Activated CD8-positive, alpha-beta memory T cell treated with anti-CD3 and anti-CD28 coated beads, Interleukin-2, amount 10 ng/mL, durations not matched to agents 7 days and 5 days (primary cell): Measurements from ENCODE around the gene FHOD1. TPM values are rescaled to one million over a fixed set of nuclear protein-coding genes. Genes with fewer than 3 reads are reported as not detected.

Experiments
- ATAC-seq: fragments of 150-1000 bp; cut with Tn5 transposase; one replicate; pipeline ENCODE4 v1.10.0; 2021; ENCODE audit warnings: moderate library complexity
- CTCF ChIA-PET: fragments of 350-600 bp; sonication (Branson Sonifier 250); formaldehyde crosslinking; loops from one replicate; lab custom pipeline; 2021; ENCODE audit warnings: antibody characterized with exemption; lab: Charles Lee
- DNase-seq: peaks from one replicate; pipeline ENCODE4 v3.0.0-alpha.2; 2020
- H3K27ac Mint-ChIP-seq: one replicate; pipeline ENCODE4 v1.8.0; 2021; ENCODE audit warnings: mild to moderate bottlenecking, mixed read lengths
- H3K27me3 Mint-ChIP-seq: one replicate; pipeline ENCODE4 v1.8.0; 2021; ENCODE audit warnings: mixed read lengths
- H3K36me3 Mint-ChIP-seq: one replicate; pipeline ENCODE4 v1.8.0; 2021; ENCODE audit warnings: mild to moderate bottlenecking, mixed read lengths
- H3K4me1 Mint-ChIP-seq: one replicate; pipeline ENCODE4 v1.8.0; 2021; ENCODE audit warnings: mixed read lengths
- H3K4me3 Mint-ChIP-seq: one replicate; pipeline ENCODE4 v1.8.0; 2021; ENCODE audit warnings: mild to moderate bottlenecking, moderate library complexity, mixed read lengths
- H3K9me3 Mint-ChIP-seq: one replicate; pipeline ENCODE4 v1.8.0; 2022; ENCODE audit warnings: low read depth, mixed read lengths
- total RNA-seq, 2 experiments: library from RNA; stranded (reverse); gene quantifications; one replicate each; pipeline ENCODE4 v1.2.3, GENCODE V29; 2021

FHOD1 gene
- total RNA-seq, 2 experiments from 2014 or later, result 101 to 111 TPM

- Mint-ChIP-seq H3K9me3 (no peaks in the 10 kb centered on the region), H3K27me3 (no peaks in the 10 kb centered on the region), H3K36me3 (peaks cover 14% of the 10 kb centered on the region), H3K27ac (no peak overlapping the region), H3K4me3 (no peak overlapping the region), H3K4me1 (no peaks in the 10 kb centered on the region)
- ATAC-seq (no peak), DNase-seq (no peak)
- CTCF ChIA-PET, result interaction anchor here (1.2 kb wide), 1 partner anchor 9 kb away, joined by 3 read pairs; no protein-coding TSS in a partner anchor
Measured at GRCh38 chr16:67202426-67202825, 44.9 kb downstream of the FHOD1 start.

- H3K4me3 Mint-ChIP-seq, result no peak overlapping the region
- H3K27me3 Mint-ChIP-seq, result no peaks in the 10 kb centered on the region
- no peak for ATAC-seq
- H3K36me3 Mint-ChIP-seq, result peaks cover 19% of the 10 kb centered on the region
- DNase-seq, result no peak
- H3K4me1 Mint-ChIP-seq, result peaks cover 4% of the 10 kb centered on the region
- CTCF ChIA-PET, result no interaction called here
- H3K27ac Mint-ChIP-seq, result no peak overlapping the region
- no peaks in the 10 kb centered on the region for H3K9me3 Mint-ChIP-seq
Measured at GRCh38 chr16:67201411-67202345, 45.6 kb downstream of the FHOD1 start.

- Mint-ChIP-seq H3K36me3 (peaks cover 29% of the 10 kb centered on the region), H3K4me1 (peaks cover 15% of the 10 kb centered on the region), H3K4me3 (no peak overlapping the region), H3K9me3 (no peaks in the 10 kb centered on the region), H3K27ac (no peak overlapping the region), H3K27me3 (no peaks in the 10 kb centered on the region)
- CTCF ChIA-PET, result no interaction called here
- ATAC-seq, result no peak
- no peak for DNase-seq
Measured at GRCh38 chr16:67200491-67200890, 46.8 kb downstream of the FHOD1 start.

- H3K4me3 Mint-ChIP-seq, result no peak overlapping the region
- peaks cover 35% of the 10 kb centered on the region for H3K36me3 Mint-ChIP-seq
Measured at GRCh38 chr16:67199808-67200198, 47.5 kb downstream of the FHOD1 start.

GRCh38 chr16:67199011-67199807 lies 48.1 kb downstream of the FHOD1 start, which contains the start of gene ELMO3:
Gene ELMO3 (plus strand): TSS chr16:67199131. CDS start chr16:67199327, 196 bp downstream.
- DNase-seq (no peak), ATAC-seq (no peak)
- Mint-ChIP-seq H3K4me1 (peaks cover 26% of the 10 kb centered on the region), H3K27me3 (no peaks in the 10 kb centered on the region), H3K27ac (no peak within 1 kb of the TSS), H3K4me3 (no peak within 1 kb of the TSS), H3K9me3 (no peaks in the 10 kb centered on the region), H3K36me3 (peaks cover 39% of the 10 kb centered on the region)
- CTCF ChIA-PET, result interaction anchor here (1.0 to 3.2 kb wide), 5 partner anchors 9 to 246 kb away, joined by 4 to 19 read pairs (median 6); partner anchors contain the start of genes FHOD1 and TMEM208

More at GRCh38 chr16:67199808-67200198, 47.5 kb downstream of the FHOD1 start:
- H3K4me1 Mint-ChIP-seq, result peaks cover 20% of the 10 kb centered on the region
- ATAC-seq (no peak), DNase-seq (no peak)
- H3K27me3 Mint-ChIP-seq, result no peaks in the 10 kb centered on the region
- CTCF ChIA-PET, result interaction anchor here (2.7 kb wide), 1 partner anchor 9 kb away, joined by 9 read pairs; no protein-coding TSS in a partner anchor
- H3K9me3 Mint-ChIP-seq, result no peaks in the 10 kb centered on the region
- H3K27ac Mint-ChIP-seq, result no peak overlapping the region

- Mint-ChIP-seq H3K9me3 (no peaks in the 10 kb centered on the region), H3K36me3 (peaks cover 44% of the 10 kb centered on the region), H3K27ac (no peak overlapping the region), H3K27me3 (no peaks in the 10 kb centered on the region), H3K4me3 (no peak overlapping the region), H3K4me1 (peaks cover 36% of the 10 kb centered on the region)
- CTCF ChIA-PET, result interaction anchor here (0.8 to 3.2 kb wide), 8 partner anchors 10 to 245 kb away, joined by 3 to 19 read pairs (median 4); partner anchors contain the start of genes FHOD1 and TMEM208
- ATAC-seq (peak; percentile 28), DNase-seq (no peak)
Measured at GRCh38 chr16:67198238-67198734, 49.0 kb downstream of the FHOD1 start.

- no peaks in the 10 kb centered on the region for H3K9me3 Mint-ChIP-seq
- ATAC-seq (no peak), DNase-seq (no peak)
- CTCF ChIA-PET, result interaction anchor here (0.7 to 3.2 kb wide), 7 partner anchors 11 to 244 kb away, joined by 3 to 19 read pairs (median 5); partner anchors contain the start of gene FHOD1
- H3K27ac Mint-ChIP-seq, result no peak overlapping the region
- peaks cover 46% of the 10 kb centered on the region for H3K36me3 Mint-ChIP-seq
- peaks cover 41% of the 10 kb centered on the region for H3K4me1 Mint-ChIP-seq
- H3K4me3 Mint-ChIP-seq, result no peak overlapping the region
- no peaks in the 10 kb centered on the region for H3K27me3 Mint-ChIP-seq
Measured at GRCh38 chr16:67197704-67198103, 49.6 kb downstream of the FHOD1 start.

GRCh38 chr16:67196881-67197280 lies 50.4 kb downstream of the FHOD1 start:
- CTCF ChIA-PET, result interaction anchor here (0.7 to 3.2 kb wide), 3 partner anchors 11 to 49 kb away, joined by 3 to 19 read pairs (median 9); partner anchors contain the start of gene FHOD1
- Mint-ChIP-seq H3K27ac (no peak overlapping the region), H3K4me1 (peaks cover 45% of the 10 kb centered on the region), H3K36me3 (peaks cover 48% of the 10 kb centered on the region), H3K9me3 (no peaks in the 10 kb centered on the region), H3K27me3 (no peaks in the 10 kb centered on the region), H3K4me3 (no peak overlapping the region)
- ATAC-seq (no peak), DNase-seq (no peak)

GRCh38 chr16:67195676-67196075 lies 51.6 kb downstream of the FHOD1 start:
- CTCF ChIA-PET, result interaction anchor here (1.0 to 4.0 kb wide), 2 partner anchors 29 to 50 kb away, joined by 3 to 25 read pairs; partner anchors contain the start of gene FHOD1
- peaks cover 52% of the 10 kb centered on the region for H3K4me1 Mint-ChIP-seq
- ATAC-seq (no peak), DNase-seq (no peak)
- peak overlapping the region; percentile 47 for H3K27ac Mint-ChIP-seq
- H3K27me3 Mint-ChIP-seq, result no peaks in the 10 kb centered on the region
- no peak overlapping the region for H3K4me3 Mint-ChIP-seq
- peaks cover 46% of the 10 kb centered on the region for H3K36me3 Mint-ChIP-seq
- no peaks in the 10 kb centered on the region for H3K9me3 Mint-ChIP-seq

GRCh38 chr16:67194260-67194659 lies 53.0 kb downstream of the FHOD1 start:
- Mint-ChIP-seq H3K4me1 (peaks cover 52% of the 10 kb centered on the region), H3K27me3 (no peaks in the 10 kb centered on the region), H3K27ac (peak overlapping the region; percentile 89), H3K9me3 (no peaks in the 10 kb centered on the region), H3K4me3 (peak overlapping the region; percentile 98), H3K36me3 (peaks cover 41% of the 10 kb centered on the region)
- ATAC-seq (no peak), DNase-seq (no peak)
- CTCF ChIA-PET, result interaction anchor here (1.0 to 4.0 kb wide), 5 partner anchors 9 to 52 kb away, joined by 3 to 25 read pairs (median 3); partner anchors contain the start of gene FHOD1

GRCh38 chr16:67193536-67193935 lies 53.7 kb downstream of the FHOD1 start:
- Mint-ChIP-seq H3K27ac (peak overlapping the region; percentile 89), H3K27me3 (no peaks in the 10 kb centered on the region), H3K4me3 (peak overlapping the region; percentile 98), H3K9me3 (no peaks in the 10 kb centered on the region), H3K36me3 (peaks cover 41% of the 10 kb centered on the region), H3K4me1 (peaks cover 52% of the 10 kb centered on the region)
- ATAC-seq (no peak), DNase-seq (no peak)
- CTCF ChIA-PET, result interaction anchor here (1.0 to 4.0 kb wide), 13 partner anchors 9 to 363 kb away, joined by 3 to 25 read pairs (median 4); partner anchors contain the start of genes CES3, FBXL8, FHOD1 and MATCAP1

- Mint-ChIP-seq H3K9me3 (no peaks in the 10 kb centered on the region), H3K4me3 (peak overlapping the region; percentile 98), H3K36me3 (peaks cover 38% of the 10 kb centered on the region), H3K27me3 (no peaks in the 10 kb centered on the region), H3K27ac (peak overlapping the region; percentile 89), H3K4me1 (peaks cover 52% of the 10 kb centered on the region)
- ATAC-seq (peak; percentile 41), DNase-seq (peak; percentile 70)
- CTCF ChIA-PET, result interaction anchor here (1.0 to 4.0 kb wide), 14 partner anchors 8 to 362 kb away, joined by 3 to 25 read pairs (median 4); partner anchors contain the start of genes CES3, FBXL8, FHOD1 and MATCAP1
Measured at GRCh38 chr16:67192781-67193361, 54.4 kb downstream of the FHOD1 start.
